WI38 (cell line): ENCODE data around the gene HS6ST3.

Experiments used
- H3K4me3 ChIP-seq: 2 replicates; pipeline ENCODE4 v1.5.1; 2011; ENCODE audit warnings: low read depth, mild to moderate bottlenecking, control low read depth, low read length
- TF ChIP-seq, protein P1 (sequence below): IDR thresholded peaks from 2 replicates; pipeline ENCODE4 v1.5.1; 2012; ENCODE audit warnings: low read depth, mild to moderate bottlenecking, control low read depth, low read length

Gene HS6ST3

DNA sequence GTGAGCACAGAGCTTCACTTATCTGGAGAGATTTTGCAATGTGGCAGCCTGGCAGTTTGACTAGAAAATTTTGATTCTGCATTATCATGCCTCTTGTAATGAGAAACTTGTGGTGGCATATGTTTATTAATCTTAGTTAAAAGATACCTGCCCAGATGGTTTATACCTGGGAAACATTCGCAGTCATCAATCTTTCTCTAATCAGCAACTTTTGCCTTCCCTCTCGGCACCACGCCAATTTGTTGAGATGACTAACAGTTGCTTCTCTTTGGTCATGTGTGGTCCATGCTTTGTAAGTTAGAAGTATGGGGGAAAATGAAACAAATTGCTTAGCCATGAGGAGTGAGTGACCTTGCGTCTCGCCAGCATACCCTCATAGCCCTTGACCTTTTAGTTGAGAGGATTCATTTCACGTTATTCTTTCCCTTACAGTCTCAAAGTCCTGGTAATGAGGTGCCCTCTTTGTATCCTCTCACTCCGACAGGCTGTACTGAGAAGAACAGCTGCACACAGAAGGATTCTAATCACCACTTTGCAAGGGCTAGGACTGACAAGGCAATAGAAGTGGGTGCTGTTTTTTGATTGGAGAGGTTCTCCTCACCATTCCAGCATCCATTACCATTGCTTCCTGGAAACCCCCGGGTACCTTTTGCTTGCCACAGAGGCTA is 703.0 kb downstream of the HS6ST3 start:
- TF ChIP-seq, protein P1, sequence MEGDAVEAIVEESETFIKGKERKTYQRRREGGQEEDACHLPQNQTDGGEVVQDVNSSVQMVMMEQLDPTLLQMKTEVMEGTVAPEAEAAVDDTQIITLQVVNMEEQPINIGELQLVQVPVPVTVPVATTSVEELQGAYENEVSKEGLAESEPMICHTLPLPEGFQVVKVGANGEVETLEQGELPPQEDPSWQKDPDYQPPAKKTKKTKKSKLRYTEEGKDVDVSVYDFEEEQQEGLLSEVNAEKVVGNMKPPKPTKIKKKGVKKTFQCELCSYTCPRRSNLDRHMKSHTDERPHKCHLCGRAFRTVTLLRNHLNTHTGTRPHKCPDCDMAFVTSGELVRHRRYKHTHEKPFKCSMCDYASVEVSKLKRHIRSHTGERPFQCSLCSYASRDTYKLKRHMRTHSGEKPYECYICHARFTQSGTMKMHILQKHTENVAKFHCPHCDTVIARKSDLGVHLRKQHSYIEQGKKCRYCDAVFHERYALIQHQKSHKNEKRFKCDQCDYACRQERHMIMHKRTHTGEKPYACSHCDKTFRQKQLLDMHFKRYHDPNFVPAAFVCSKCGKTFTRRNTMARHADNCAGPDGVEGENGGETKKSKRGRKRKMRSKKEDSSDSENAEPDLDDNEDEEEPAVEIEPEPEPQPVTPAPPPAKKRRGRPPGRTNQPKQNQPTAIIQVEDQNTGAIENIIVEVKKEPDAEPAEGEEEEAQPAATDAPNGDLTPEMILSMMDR: no peak

DNA sequence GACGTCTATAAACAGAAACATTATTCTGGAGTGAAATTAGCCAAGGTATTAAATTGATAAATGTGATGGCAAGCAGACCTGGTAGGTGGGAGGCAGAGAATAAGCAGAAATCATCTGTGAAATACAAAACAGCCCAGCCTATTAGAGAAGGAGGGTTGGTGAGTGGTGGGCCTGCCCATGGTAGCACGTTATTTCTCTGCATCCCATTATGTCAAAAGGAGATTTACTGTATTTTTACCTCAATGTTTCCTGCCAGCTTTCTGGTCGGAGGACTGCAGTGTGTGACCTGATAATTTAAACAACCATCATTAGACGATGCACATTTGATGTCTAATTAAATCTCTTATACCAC is 703.5 kb downstream of the HS6ST3 start:
- no peak overlapping the region for H3K4me3 ChIP-seq
- TF ChIP-seq, protein P1: no peak

More for the DNA sequence above, 703.0 kb downstream of the HS6ST3 start:
- no peak overlapping the region for H3K4me3 ChIP-seq

DNA sequence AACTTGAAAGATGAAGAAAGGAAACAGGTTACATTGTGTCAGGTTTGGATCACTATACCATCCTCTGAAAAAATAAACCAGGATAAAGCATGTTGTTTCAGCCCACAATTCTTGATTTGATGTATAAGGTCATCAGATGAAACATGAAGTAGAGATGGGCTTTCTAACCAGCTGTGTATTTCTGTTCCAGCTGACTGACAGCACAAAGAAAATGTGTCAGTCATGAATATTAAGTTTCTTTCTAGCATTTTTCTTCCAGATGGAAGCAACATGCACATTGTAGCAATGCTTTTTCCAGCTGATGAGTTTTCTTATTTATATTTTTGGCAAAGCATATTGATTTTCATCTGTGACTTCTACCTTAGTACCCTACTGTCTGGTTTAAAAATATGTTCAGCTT is 704.8 kb downstream of the HS6ST3 start:
- H3K4me3 ChIP-seq: no peak overlapping the region

DNA sequence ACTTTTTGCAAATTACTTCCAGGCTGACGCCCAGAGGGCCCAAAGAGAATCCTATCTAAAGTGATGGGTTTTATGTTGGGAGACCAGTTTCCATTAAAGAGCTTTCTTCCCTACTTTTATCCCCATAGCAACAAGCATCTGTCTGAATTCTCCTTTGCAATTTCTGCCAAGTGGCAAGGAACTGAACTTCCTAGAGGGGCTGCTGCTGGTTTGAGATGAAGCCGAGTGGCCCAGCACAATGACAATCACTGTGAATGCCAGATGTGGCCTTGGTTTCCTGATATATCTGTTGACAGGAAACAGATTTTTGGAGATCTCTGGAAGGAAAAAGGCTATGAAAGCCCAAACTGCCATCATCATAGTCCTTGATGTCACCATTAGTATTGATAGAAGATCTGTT is 705.8 kb downstream of the HS6ST3 start:
- H3K4me3 ChIP-seq: no peak overlapping the region
- TF ChIP-seq, protein P1: no peak

More for the DNA sequence above, 704.8 kb downstream of the HS6ST3 start:
- TF ChIP-seq, protein P1: no peak

DNA sequence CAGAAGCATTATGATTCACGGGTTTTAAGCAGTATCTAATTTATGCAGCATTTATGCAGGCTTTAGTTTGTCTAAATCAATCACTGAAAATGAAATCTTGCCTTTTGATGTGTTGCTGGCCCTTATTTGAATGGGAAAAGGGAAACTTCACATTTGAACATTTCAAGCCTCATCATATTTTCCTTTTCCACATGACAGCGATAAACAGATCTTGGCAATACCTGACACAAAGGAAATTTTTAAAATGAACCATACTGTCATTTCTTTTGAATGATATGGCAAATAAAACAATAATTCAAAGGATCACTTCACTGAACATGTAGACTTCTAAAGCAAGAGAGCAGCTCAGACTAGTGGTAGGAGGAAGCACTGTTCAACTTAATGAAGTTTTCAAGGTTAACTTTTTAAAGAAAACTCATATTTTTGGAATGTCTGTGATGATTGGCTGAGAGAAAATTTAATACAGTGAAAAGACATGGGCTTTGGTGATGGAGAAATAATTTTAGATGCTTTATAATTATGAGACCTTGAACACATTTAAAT is 706.3 kb downstream of the HS6ST3 start:
- no peak overlapping the region for H3K4me3 ChIP-seq
- TF ChIP-seq, protein P1: no peak

DNA sequence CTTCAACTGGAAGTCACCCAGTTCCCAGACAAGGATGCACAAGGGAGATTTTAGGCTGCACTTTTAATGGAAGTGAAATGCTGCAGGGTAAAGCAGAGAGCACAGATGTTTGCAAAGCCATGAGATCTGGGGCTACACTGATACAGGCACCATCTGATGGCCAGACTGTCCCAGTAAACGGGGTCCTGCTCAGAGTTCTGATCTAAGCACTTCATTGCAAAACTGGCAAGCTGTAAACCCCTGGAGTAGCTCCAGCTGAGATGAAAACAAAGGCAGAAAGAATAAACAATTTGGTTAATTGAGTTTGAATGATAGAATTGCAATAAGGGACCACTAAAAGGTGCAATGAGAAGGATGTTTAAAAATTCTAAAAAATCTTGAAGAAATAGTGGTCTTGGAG is 707.2 kb downstream of the HS6ST3 start:
- TF ChIP-seq, protein P1: no peak
- no peak overlapping the region for H3K4me3 ChIP-seq

DNA sequence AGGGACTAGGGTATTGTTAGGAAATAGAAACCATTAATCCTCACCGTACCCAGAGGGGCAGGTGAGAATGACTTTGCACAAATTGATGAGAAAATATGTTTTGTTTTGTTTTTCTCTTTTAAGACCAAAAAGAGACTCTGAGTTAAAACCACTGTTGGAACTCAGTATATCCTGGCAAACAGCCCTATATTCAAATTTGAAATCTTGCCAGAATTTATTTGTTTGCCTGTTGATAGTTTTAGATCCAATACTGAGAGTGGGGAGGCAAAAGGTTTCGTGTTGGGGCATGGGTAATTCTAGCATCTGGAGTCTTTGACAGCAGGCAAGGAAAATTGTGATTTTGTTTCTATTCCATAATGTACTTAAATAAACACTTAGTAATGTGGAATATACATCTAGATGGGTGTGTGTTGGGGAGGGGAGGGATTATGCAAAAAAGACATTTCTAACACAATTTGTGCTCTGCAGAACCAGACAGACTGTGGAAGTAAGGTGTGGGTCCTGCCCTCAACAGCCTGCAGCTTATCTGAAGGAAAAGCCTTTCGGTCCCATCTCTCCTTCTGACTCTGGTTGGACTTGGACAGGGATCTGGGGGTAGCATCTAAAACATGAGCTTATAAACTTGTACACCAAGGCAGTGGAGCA is 713.7 kb downstream of the HS6ST3 start:
- TF ChIP-seq, protein P1: no peak
- no peak overlapping the region for H3K4me3 ChIP-seq
